OCI-LY7 (cell line): ENCODE data around the gene TPP1. TPM values are rescaled to one million over a fixed set of nuclear protein-coding genes. Genes with fewer than 3 reads are reported as not detected.

Experiments used
- BruUV-seq: library from RNA; stranded (reverse); fragments of 400-500 nt; replicated peaks from 2 replicates; lab custom pipeline; 2021; lab: Mats Ljungman, UMichigan
- CTCF ChIA-PET: fragments of 300-600 bp; sonication (Branson Sonifier 250); formaldehyde crosslinking; loops from one replicate; lab custom pipeline; 2022; ENCODE audit warnings: antibody characterized with exemption; ENCODE audit not compliant: unreplicated experiment; lab: Charles Lee
- POLR2A ChIA-PET: fragments of 300-600 bp; sonication (Branson Sonifier 250); formaldehyde crosslinking; loops from one replicate; lab custom pipeline; 2022; ENCODE audit warnings: antibody characterized with exemption; lab: Charles Lee
- DNase-seq: peaks from one replicate; pipeline ENCODE4 v3.0.0-alpha.2; 2015; ENCODE audit warnings: low spot score
- H2AFZ ChIP-seq: fragments of 200-600 bp; sonication (generic), shearing (Covaris generic); 2 replicates; pipeline ENCODE4 v1.6.1; 2014; ENCODE audit warnings: mild to moderate bottlenecking, antibody characterized with exemption, low read length, moderate library complexity
- H3K27ac ChIP-seq: fragments of 200-600 bp; sonication (generic); 2 replicates; pipeline ENCODE4 v1.5.1; 2014; ENCODE audit warnings: mixed run types, low read depth, mild to moderate bottlenecking, moderate library complexity, low read length, inconsistent platforms; ENCODE audit not compliant: poor library complexity, severe bottlenecking
- H3K36me3 ChIP-seq: fragments of 200-600 bp; sonication (generic); 2 replicates; pipeline ENCODE4 v1.6.1; 2014; ENCODE audit warnings: mild to moderate bottlenecking, antibody characterized with exemption, low read length, moderate library complexity, mixed read lengths; ENCODE audit not compliant: insufficient read depth
- H3K4me1 ChIP-seq: fragments of 200-600 bp; sonication (generic); 2 replicates; pipeline ENCODE4 v1.5.1; 2014; ENCODE audit warnings: mild to moderate bottlenecking, low read length; ENCODE audit not compliant: insufficient read depth, poor library complexity, severe bottlenecking
- H3K4me2 ChIP-seq: fragments of 200-600 bp; sonication (generic); 2 replicates; pipeline ENCODE4 v1.6.1; 2014; ENCODE audit warnings: mild to moderate bottlenecking, low read length
- H3K4me3 ChIP-seq: fragments of 200-600 bp; sonication (generic); 2 replicates; pipeline ENCODE4 v1.5.1; 2014; ENCODE audit warnings: mild to moderate bottlenecking, low read depth, low read length; ENCODE audit not compliant: poor library complexity, severe bottlenecking
- H3K79me2 ChIP-seq: fragments of 200-600 bp; sonication (generic); 2 replicates; pipeline ENCODE4 v1.6.1; 2016; ENCODE audit warnings: low read depth, mild to moderate bottlenecking, low read length, moderate library complexity, mixed read lengths; ENCODE audit not compliant: insufficient read depth
- H3K9me2 ChIP-seq: fragments of 200-600 bp; sonication (generic); 2 replicates; pipeline ENCODE4 v1.6.1; 2016; ENCODE audit warnings: mild to moderate bottlenecking, low read length, mixed read lengths; ENCODE audit not compliant: insufficient read depth
- H3K9me3 ChIP-seq: fragments of 200-600 bp; sonication (generic); 2 replicates; pipeline ENCODE4 v1.6.1; 2014; ENCODE audit warnings: mild to moderate bottlenecking, mixed run types, low read length, mixed read lengths
- H4K20me1 ChIP-seq: fragments of 200-600 bp; sonication (generic); 2 replicates; pipeline ENCODE4 v1.6.1; 2014; ENCODE audit warnings: mild to moderate bottlenecking, antibody characterized with exemption, low read length, moderate library complexity, mixed read lengths; ENCODE audit not compliant: insufficient read depth
- CTCF ChIP-seq: fragments of 200-600 bp; sonication (generic); conservative IDR thresholded peaks from 2 replicates; pipeline ENCODE4 v1.5.1; 2014; ENCODE audit warnings: mild to moderate bottlenecking, antibody characterized with exemption, low read length, moderate library complexity, mixed read lengths
- EZH2phosphoT487 ChIP-seq: fragments of 200-600 bp; sonication (generic); IDR thresholded peaks from 2 replicates; pipeline ENCODE4 v1.6.1; 2018; ENCODE audit warnings: low read depth, borderline replicate concordance, mild to moderate bottlenecking, mixed run types, antibody characterized with exemption, low read length, moderate library complexity, mixed read lengths
- intact Hi-C: fragments of 100-400 bp; cut with micrococcal nuclease; formaldehyde crosslinking; loops from one replicate; pipeline ENCODE4 v1.10.0; 2022; ENCODE audit not compliant: unreplicated experiment
- total RNA-seq, 2 experiments: library from RNA; depleted of rRNA in 1 of 2; stranded (reverse); fragments of >200 nt in 1 of 2; shearing (Covaris generic) in 1 of 2; gene quantifications; 2 replicates each; pipeline ENCODE4 v1.2.3, GENCODE V29; 2014 to 2022

TPP1 gene
- total RNA-seq, 2 experiments from 2014 or later, result 16.6 to 41.1 TPM

DNA sequence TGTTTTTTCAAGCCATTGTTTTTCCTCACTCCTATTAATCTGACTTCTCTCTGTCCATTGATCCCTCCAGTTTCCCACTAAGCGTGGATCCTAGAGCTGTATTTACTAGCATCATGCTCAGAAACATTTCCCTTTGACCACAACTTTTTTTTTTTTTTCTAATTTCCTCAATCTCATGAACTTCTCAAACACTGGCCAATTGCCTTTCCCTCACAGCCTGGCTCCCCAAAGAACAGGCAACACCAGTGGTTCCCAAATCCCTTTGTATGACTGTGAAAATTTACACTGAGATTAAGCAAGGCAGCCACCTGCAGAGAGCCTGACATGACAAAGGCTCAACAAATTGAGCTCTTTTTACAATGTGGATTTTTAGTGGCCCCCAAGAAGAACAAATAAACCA, 1.4 kb upstream of the TPP1 start:
- no peaks in the 10 kb centered on the region; the same call in 1 of the 2 replicates for H3K79me2 ChIP-seq
- ChIA-PET POLR2A (interaction anchor here (0.9 to 1.2 kb wide), 4 partner anchors 8 to 63 kb away, joined by 3 to 4 read pairs (median 4); partner anchors contain the start of genes MRPL17 and TAF10), CTCF (interaction anchor here (2.0 kb wide), 1 partner anchor 9 kb away, joined by 8 read pairs; the partner anchor contains the start of gene TAF10)
- H3K4me3 ChIP-seq, result no peak overlapping the region
- no peaks in the 10 kb centered on the region for H3K9me3 ChIP-seq
- BruUV-seq, result no TSS peak
- intact Hi-C loops, result no loop called here
- no peak overlapping the region for H3K27ac ChIP-seq
- no peak overlapping the region for H3K4me2 ChIP-seq
- no peaks in the 10 kb centered on the region for H3K9me2 ChIP-seq
- no peaks in the 10 kb centered on the region for H4K20me1 ChIP-seq
- peaks cover 32% of the 10 kb centered on the region for H3K4me1 ChIP-seq
- no peaks in the 10 kb centered on the region for H3K36me3 ChIP-seq
- TF ChIP-seq EZH2phosphoT487 (no peak), CTCF (no peak)
- DNase-seq, result no peak
- H2AFZ ChIP-seq, result no peak overlapping the region

DNA sequence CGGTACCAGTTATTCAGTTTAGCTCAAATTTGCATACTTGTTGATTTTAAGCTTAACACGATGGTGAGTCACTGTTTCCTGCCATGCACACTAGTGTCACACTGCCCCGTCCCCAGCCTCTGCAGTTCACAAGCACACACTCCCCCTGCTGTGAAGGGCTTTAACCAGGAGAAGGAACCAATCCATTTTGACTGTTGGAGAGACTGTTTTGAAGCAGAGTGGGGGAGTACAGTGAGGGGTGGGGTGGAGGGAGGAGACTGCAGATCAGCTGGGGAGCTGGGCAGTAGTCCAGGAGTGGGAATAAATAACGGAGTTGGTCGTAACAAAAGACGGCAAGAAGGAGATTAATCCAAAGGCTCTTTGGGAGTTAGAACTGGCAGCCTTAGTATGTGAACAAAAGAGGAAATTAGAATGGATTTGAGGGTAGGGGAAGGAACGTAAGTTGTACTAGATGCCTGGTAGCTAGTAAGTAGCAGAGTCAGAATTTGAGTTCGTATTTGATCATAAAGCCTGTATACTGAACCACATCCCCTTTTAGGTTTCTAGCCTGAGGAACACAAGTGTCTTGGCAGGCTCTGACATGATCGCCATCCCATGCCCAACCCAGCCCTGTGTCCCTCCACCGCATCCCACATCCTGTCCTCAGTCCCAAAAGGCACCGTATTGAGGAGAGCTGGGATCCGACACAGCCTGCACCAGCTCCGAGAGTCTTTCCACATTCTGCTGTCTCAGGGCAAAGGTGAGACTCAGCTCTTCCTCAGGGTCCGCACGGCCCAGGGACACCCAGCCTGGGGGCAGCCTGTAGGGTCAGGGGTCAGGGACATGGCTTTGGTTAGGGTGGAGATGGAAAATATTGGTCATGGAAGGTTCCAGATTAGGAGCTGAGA, 862 bp downstream of the TPP1 start:
- Histone ChIP-seq H3K27ac (no peak overlapping the region), H3K9me2 (no peaks in the 10 kb centered on the region), H3K36me3 (peaks cover 5% of the 10 kb centered on the region; the same call in 1 of the 2 replicates), H3K9me3 (no peaks in the 10 kb centered on the region), H3K4me3 (peak overlapping the region; percentile 87), H2AFZ (0 out of 2 replicates have a peak overlapping the region, but pooled peaks have one; percentile 67), H4K20me1 (no peaks in the 10 kb centered on the region), H3K4me1 (peaks cover 33% of the 10 kb centered on the region), H3K4me2 (peak overlapping the region; percentile 95), H3K79me2 (no peaks in the 10 kb centered on the region; the same call in 1 of the 2 replicates)
- CTCF ChIA-PET, result interaction anchor here (0.6 to 1.5 kb wide), 5 partner anchors 14 to 175 kb away, joined by 3 to 4 read pairs (median 3); partner anchors contain the start of gene MRPL17
- intact Hi-C loops, result no loop called here
- TF ChIP-seq EZH2phosphoT487 (no peak), CTCF (no peak)
- POLR2A ChIA-PET, result interaction anchor here (0.5 to 2.5 kb wide), 18 partner anchors 9 to 519 kb away, joined by 3 to 13 read pairs (median 4); partner anchors contain the start of genes CNGA4, ILK, MRPL17 and RRP8
- no TSS peak for BruUV-seq
- DNase-seq, result peak; percentile 12
